B cell (primary cell): ENCODE results near the gene PCDHA9.
"Not testable (repeated sequence)": the region's sequence is repeated elsewhere in the genome, so short reads cannot be mapped to it uniquely, and the experiment has no call there.

Experiments used
- EZH2 ChIP-seq: IDR thresholded peaks from 2 replicates; pipeline ENCODE4 v1.6.1; 2012; ENCODE audit warnings: borderline replicate concordance, low read depth, mild to moderate bottlenecking, moderate library complexity, low read length; ENCODE audit not compliant: insufficient read depth, poor library complexity, severe bottlenecking
- TF ChIP-seq, protein P1 (sequence below): fragments of 200-600 bp; IDR thresholded peaks from one replicate; pipeline ENCODE4 v1.8.0; 2022; ENCODE audit warnings: antibody characterized with exemption, mild to moderate bottlenecking

DNA sequence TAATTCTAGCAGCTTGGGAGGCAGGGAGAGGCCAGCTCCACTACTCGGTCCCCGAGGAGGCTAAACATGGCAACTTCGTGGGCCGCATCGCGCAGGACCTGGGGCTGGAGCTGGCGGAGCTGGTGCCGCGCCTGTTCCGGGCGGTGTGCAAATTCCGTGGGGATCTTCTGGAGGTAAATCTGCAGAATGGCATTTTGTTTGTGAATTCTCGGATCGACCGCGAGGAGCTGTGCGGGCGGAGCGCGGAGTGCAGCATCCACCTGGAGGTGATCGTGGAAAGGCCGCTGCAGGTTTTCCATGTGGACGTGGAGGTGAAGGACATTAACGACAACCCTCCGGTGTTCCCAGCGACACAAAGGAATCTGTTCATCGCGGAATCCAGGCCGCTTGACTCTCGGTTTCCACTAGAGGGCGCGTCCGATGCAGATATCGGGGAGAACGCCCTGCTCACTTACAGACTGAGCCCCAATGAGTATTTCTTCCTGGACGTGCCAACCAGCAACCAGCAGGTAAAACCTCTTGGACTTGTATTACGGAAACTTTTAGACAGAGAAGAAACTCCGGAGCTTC lies 13.7 kb upstream of the PCDHA9 start:
- TF ChIP-seq, protein P1, sequence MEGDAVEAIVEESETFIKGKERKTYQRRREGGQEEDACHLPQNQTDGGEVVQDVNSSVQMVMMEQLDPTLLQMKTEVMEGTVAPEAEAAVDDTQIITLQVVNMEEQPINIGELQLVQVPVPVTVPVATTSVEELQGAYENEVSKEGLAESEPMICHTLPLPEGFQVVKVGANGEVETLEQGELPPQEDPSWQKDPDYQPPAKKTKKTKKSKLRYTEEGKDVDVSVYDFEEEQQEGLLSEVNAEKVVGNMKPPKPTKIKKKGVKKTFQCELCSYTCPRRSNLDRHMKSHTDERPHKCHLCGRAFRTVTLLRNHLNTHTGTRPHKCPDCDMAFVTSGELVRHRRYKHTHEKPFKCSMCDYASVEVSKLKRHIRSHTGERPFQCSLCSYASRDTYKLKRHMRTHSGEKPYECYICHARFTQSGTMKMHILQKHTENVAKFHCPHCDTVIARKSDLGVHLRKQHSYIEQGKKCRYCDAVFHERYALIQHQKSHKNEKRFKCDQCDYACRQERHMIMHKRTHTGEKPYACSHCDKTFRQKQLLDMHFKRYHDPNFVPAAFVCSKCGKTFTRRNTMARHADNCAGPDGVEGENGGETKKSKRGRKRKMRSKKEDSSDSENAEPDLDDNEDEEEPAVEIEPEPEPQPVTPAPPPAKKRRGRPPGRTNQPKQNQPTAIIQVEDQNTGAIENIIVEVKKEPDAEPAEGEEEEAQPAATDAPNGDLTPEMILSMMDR: not testable (repeated sequence)
- not testable (repeated sequence) for TF ChIP-seq EZH2
